Esophagus (tissue), 2 donors: Measurements from ENCODE around the gene TSPAN15. TPM values are rescaled to one million over a fixed set of nuclear protein-coding genes. Genes with fewer than 3 reads are reported as not detected.
"Not testable (repeated sequence)": the region's sequence is repeated elsewhere in the genome, so short reads cannot be mapped to it uniquely, and the experiment has no call there.

Experiments used
- H3K27ac ChIP-seq, 2 donors: one replicate each; pipeline ENCODE4 v1.5.1; 2013; ENCODE audit warnings: low read depth in 2 of 2, mild to moderate bottlenecking in 2 of 2, inconsistent platforms in 1 of 2, low read length in 1 of 2, moderate library complexity in 1 of 2
- H3K27me3 ChIP-seq, 2 donors: one replicate each; pipeline ENCODE4 v1.6.1; 2013; ENCODE audit warnings: low read length in 2 of 2, control low read depth in 1 of 2, mild to moderate bottlenecking in 1 of 2; ENCODE audit not compliant: insufficient read depth in 2 of 2, control insufficient read depth in 1 of 2
- H3K36me3 ChIP-seq, 2 donors: one replicate each; pipeline ENCODE4 v1.6.1; 2013; ENCODE audit warnings: low read length in 1 of 2; ENCODE audit not compliant: control insufficient read depth in 2 of 2, insufficient read depth in 2 of 2
- H3K4me1 ChIP-seq, 2 donors: one replicate each; pipeline ENCODE4 v1.6.1; 2013; ENCODE audit warnings: low read length in 1 of 2; ENCODE audit not compliant: control insufficient read depth in 2 of 2, insufficient read depth in 2 of 2
- H3K4me3 ChIP-seq, 2 donors: one replicate each; pipeline ENCODE4 v1.5.1; 2013; ENCODE audit warnings: low read length in 2 of 2, mild to moderate bottlenecking in 2 of 2, low read depth in 1 of 2, moderate library complexity in 1 of 2
- H3K9me3 ChIP-seq, 2 donors: one replicate each; pipeline ENCODE4 v1.6.1; 2013; ENCODE audit warnings: mild to moderate bottlenecking in 2 of 2, low read depth in 1 of 2, low read length in 1 of 2, moderate library complexity in 1 of 2; ENCODE audit not compliant: control insufficient read depth in 2 of 2, insufficient read depth in 1 of 2
- WGBS, 2 donors: extraction: QIAGEN DNeasy Blood & Tissue Kit; methylation state at CpG; one replicate each; pipeline ENCODE4 v1.1.7; 2013; 5-methylcytosine and 5-hydroxymethylcytosine counted together
- polyA plus RNA-seq, 2 donors: library from polyadenylated mRNA; stranded (reverse); fragments of 200-250 nt; gene quantifications; one replicate each; pipeline ENCODE4 v1.2.3, GENCODE V29; 2013
- donor health status: healthy with polysubstance abuse.
- donor health status: Bipolar disorder and iron deficiency.

The TSPAN15 gene
- polyA plus RNA-seq, 2 donors, result 8.0 to 23.8 TPM

DNA sequence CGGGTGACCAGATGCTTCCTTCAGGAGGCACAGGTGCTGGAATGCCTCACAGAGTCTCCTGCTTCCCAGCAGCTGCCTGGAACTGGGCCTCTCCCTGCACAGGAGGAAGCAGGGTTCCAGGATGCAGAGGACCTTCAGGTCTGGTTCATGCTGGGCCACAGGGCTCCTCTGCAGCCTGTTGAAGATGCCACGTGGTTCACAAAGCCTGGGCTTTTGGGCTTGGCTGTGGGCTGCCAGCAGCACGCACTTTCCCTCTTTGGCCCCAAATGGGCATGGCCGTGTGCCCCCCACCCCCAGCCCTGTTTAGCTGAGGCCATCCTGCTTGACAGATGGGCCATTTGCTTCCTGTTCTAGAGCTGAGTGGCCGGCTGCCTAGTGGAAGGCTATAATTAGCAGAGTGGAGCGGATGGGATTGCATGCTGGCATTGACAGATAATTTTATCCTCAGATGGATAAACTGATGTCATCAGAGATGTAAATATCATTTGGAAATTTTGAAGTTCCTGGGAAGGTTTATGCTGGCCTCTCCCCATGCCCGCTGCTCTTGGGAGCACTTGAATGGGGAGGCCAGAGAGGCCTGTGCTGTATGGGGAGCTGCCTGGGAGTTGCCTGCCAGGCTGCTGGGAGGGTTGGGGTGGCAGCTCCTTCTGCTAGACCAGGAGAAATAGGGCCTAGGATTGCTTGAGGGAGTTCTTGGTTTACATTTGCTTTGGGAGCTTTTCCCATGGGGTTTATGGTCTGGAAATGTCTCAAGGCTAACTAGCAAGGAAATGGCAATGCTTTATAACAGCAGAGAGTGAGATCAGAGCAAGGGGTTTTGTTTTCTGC lies 28.2 kb downstream of the TSPAN15 start:
- peaks cover 0 to 2% of the 10 kb centered on the region in 2 donors for H3K36me3 ChIP-seq
- H3K4me1 ChIP-seq, result peaks cover 6 to 11% of the 10 kb centered on the region in 2 donors
- peak overlapping the region; percentile 69 to 73 for H3K27ac ChIP-seq
- no peaks in the 10 kb centered on the region for H3K27me3 ChIP-seq
- no peak overlapping the region for H3K4me3 ChIP-seq
- 43 to 53% methylated on average over 7 of the region's 7 CpGs for WGBS, 2 donors
- H3K9me3 ChIP-seq, result no peaks in the 10 kb centered on the region

DNA sequence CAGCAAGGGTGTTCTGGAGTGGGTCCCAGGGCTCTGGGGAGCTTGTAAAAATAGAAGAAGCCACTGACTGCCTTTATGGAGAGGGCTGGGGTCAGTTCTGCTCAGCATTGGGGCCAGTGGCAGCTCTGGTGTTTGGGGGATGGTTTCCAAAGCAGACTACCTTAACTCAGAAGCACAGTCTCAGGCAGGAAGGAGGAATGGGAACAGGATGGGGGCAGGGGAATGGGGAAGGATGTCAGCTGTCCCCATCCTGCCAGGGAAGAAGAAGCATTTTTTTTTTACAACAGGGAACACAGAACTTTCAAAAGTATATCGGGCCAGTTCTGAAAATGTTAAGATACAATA lies 28.8 kb downstream of the TSPAN15 start:
- no peaks in the 10 kb centered on the region for H3K9me3 ChIP-seq
- H3K4me1 ChIP-seq, result peaks cover 2 to 5% of the 10 kb centered on the region in 2 donors
- H3K27ac ChIP-seq, result peak overlapping the region; percentile 69 to 73
- no peaks in the 10 kb centered on the region for H3K27me3 ChIP-seq
- 65 to 71% methylated on average over 1 of the region's 1 CpG for WGBS, 2 donors
- H3K36me3 ChIP-seq, result peaks cover 0 to 8% of the 10 kb centered on the region in 2 donors
- no peak overlapping the region for H3K4me3 ChIP-seq

DNA sequence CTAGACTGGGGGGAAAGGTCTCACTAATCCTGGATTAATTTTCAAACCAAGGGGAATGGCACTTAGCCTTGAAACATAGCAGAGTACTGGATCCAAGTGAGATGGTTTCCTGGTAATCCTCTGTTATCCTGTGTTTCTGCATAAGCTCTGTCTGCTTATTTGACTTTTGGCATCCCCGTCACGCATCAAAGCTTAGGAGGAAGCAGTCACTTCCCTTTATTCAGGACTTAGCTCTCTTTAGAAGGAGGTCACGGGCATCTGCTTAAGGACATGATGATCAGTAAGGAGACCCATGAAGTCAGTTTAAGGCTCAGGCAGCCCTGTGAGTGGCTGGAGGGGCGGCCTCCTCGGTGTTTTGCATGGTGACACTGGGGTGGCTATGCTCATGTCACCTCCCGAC lies 30.0 kb downstream of the TSPAN15 start:
- Histone ChIP-seq H3K9me3 (no peaks in the 10 kb centered on the region), H3K36me3 (peaks cover 0 to 11% of the 10 kb centered on the region in 2 donors), H3K27ac (peak overlapping the region; percentile 47 to 73), H3K4me1 (peaks cover 2% of the 10 kb centered on the region in 2 donors), H3K27me3 (no peaks in the 10 kb centered on the region), H3K4me3 (no peak overlapping the region)
- WGBS, 2 donors, result 68 to 79% methylated on average over 6 of the region's 6 CpGs

DNA sequence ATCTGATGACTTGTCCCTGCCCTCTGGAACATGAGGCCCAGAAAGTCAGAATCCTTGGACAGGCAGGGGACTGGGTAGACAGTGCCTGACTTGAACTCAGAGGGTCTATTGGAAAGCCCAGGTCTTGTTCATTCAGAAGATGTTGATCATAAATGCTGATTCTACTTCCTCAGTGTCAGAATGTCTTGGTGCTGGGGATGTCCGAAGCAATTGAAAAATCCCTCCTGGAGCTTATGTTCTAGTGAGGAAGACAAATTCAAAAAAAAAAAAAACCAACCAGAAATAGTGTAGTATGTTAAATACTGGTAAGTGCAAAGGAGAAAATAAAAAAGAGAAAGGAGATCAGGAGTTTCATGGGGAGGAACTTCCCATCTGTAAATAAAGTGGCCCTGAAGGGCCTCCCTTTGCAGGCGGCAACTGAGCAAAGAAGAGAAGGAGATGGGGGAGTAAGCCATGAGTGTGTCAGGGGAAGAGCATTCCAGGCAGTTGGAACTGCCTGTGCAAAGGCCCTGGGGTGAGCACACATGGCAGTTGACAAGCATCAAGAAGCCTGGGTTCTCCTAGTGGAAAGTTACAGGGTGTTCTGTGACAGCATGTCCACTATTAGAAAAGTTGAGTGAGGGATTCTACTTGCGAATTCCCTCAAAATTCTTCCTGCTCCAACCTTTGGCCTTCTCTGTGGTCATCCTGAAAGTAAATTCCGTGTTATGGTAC lies 30.7 kb downstream of the TSPAN15 start:
- 89 to 92% methylated on average over 4 of the region's 4 CpGs for WGBS, 2 donors
- H3K4me3 ChIP-seq, result no peak overlapping the region
- H3K27ac ChIP-seq, result peak overlapping the region; percentile 47 to 73
- H3K9me3 ChIP-seq, result no peaks in the 10 kb centered on the region
- peaks cover 2 to 7% of the 10 kb centered on the region in 2 donors for H3K4me1 ChIP-seq
- H3K27me3 ChIP-seq, result no peaks in the 10 kb centered on the region
- peaks cover 0 to 12% of the 10 kb centered on the region in 2 donors for H3K36me3 ChIP-seq

DNA sequence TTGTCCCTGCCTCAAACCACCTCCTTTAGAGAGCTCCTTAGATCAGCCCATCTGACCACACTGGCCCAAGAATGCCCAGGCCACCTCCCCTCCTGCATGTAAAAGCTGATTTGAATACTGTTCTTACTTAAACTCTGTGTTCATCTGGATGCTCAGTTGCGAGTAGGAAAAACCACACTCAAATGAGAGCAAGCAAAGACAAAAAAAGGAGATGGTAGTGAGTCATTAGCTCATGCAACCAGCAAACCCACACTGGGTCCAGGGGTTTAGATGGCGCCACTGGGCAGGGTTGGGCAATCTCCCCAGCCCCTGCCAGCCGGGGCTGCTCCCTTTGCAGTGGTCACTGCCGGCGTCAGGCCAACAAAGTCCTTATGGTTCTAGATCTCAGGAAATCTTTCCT lies 32.7 kb downstream of the TSPAN15 start:
- Histone ChIP-seq H3K27ac (peak overlapping the region in 1 of 2 donors; percentile 72), H3K4me1 (peaks cover 2 to 9% of the 10 kb centered on the region in 2 donors), H3K9me3 (no peaks in the 10 kb centered on the region), H3K36me3 (peaks cover 0 to 12% of the 10 kb centered on the region in 2 donors), H3K27me3 (no peaks in the 10 kb centered on the region), H3K4me3 (no peak overlapping the region)
- WGBS, 2 donors, result 83 to 88% methylated on average over 5 of the region's 5 CpGs

DNA sequence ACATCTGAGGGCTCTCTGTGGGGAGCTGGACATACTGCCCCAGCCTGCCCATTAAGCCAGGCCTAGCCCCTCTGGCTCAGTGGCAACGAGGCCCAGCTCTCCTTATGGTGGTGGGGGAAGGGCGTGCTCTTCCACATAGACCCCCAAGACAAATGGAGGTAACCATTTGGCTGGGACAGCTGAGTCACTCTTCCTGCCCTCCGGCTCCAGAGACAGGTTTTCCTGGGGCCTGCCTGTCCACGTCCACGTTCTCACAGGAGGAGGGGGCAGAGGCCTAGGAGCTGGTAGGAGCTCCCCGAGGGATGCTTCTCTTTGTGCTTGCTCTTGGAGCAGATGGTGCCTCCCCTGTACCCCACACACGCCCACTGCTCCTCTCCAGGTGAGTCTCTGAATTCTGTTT lies 33.5 kb downstream of the TSPAN15 start:
- peaks cover 0 to 12% of the 10 kb centered on the region in 2 donors for H3K36me3 ChIP-seq
- no peak overlapping the region for H3K4me3 ChIP-seq
- H3K9me3 ChIP-seq, result peaks cover 0 to 3% of the 10 kb centered on the region in 2 donors
- H3K27me3 ChIP-seq, result no peaks in the 10 kb centered on the region
- H3K4me1 ChIP-seq, result peaks cover 2 to 9% of the 10 kb centered on the region in 2 donors
- H3K27ac ChIP-seq, result peak overlapping the region in 1 of 2 donors; percentile 58
- WGBS, 2 donors, result 80 to 85% methylated on average over 7 of the region's 7 CpGs

DNA sequence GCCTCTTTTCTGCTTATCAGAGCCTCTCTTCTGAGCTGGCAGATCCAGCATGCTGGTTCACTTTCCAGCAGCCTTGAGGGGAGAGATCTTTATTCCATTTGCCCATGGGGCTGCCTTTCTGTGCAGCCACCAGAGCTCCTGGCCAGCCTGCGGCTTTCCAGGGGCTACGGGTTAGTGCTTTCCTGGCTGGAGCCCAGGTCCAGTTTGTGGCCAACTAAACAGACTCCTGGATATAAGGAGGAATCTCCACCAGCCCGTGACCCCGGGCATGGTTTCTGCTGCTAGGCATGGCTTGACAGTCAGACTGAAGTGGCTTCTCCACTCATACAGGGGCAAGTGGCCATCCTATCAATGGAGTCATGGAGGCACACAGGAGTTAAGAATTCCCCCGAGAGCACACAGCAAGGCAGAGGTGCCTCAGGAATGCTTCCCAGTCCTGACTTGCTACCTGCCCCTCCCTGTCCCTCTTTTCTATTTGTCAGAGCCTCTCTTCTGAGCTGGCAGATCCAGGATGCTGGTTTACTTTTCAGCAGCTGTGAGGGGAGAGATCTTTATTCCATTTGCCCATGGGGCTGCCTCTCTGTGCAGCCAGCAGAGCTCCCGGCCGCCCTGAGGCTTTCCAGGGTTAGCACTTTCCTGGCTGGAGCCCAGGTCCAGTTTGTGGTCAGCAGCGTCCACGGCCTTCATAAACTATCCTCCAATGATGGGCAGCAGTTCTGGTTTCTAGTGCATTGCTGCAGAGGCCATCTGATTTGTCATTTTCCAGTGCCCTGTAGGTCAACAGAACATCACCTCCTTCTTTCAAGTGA lies 35.9 kb downstream of the TSPAN15 start:
- peaks cover 0 to 4% of the 10 kb centered on the region in 2 donors for H3K9me3 ChIP-seq
- no peak overlapping the region for H3K4me3 ChIP-seq
- H3K36me3 ChIP-seq, result peaks cover 0 to 12% of the 10 kb centered on the region in 2 donors
- no peaks in the 10 kb centered on the region for H3K27me3 ChIP-seq
- peaks cover 2 to 7% of the 10 kb centered on the region in 2 donors for H3K4me1 ChIP-seq
- peak overlapping the region in 1 of 2 donors; percentile 59 for H3K27ac ChIP-seq
- 31 to 53% methylated on average over 9 of the region's 9 CpGs for WGBS, 2 donors

DNA sequence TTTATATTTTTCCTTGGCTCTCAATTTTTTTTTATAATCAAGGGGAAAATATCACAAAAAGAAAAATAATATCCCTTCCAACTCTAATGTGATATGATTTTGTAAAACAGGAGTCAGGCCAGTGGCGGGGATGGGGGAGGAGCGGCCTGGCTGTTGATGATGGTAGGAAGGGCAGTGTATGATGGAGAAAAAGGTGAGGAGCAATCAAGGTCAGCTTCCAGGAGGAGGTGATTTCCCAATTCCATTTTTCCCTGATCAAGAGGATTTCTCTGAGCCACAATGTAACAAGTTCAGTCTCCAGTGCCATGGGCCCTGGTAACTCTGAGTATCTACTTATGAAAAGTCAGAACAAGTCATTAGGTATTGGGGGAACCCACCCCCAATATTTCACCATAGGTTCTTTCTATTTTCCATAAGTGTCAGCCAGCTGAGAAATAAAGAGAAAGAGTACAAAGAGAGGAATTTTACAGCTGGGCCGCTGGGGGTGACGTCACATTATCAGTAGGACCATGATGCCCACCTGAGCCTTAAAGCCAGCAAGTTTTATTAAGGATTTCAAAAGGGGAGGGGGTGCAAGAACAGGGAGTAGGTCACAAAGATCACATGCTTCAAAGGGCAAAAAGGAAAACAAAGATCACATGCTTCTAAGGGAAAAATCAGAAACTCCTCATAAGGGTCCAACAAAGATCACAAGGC lies 37.0 kb downstream of the TSPAN15 start:
- peaks cover 2 to 14% of the 10 kb centered on the region in 2 donors for H3K4me1 ChIP-seq
- H3K4me3 ChIP-seq, H3K27me3 ChIP-seq, H3K9me3 ChIP-seq, H3K27ac ChIP-seq: not testable (repeated sequence)
- peaks cover 0 to 12% of the 10 kb centered on the region in 2 donors for H3K36me3 ChIP-seq
- 94 to 98% methylated on average over 4 of the region's 4 CpGs for WGBS, 2 donors

DNA sequence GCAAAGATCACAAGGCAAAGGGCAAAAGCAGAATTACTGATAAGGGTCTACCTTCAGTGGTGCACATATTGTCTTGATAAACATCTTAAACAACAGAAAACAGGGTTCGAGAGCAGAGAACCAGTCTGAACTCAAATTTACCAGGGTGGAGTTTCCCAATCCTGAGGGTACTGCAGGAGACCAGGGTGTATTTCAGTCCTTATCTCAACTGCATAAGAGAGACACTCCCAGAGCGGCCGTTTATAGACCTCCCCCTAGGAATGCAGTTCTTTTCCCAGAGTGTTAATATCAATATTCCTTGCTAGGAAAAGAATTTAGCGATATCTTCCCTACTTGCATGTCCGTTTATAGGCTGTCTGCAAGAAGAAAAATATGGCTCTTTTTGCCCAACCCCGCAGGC lies 37.6 kb downstream of the TSPAN15 start:
- H3K27ac ChIP-seq, H3K4me3 ChIP-seq, H3K9me3 ChIP-seq, H3K27me3 ChIP-seq: not testable (repeated sequence)
- H3K36me3 ChIP-seq, result peaks cover 0 to 12% of the 10 kb centered on the region in 2 donors
- H3K4me1 ChIP-seq, result peaks cover 2 to 14% of the 10 kb centered on the region in 2 donors
- 76 to 88% methylated on average over 6 of the region's 6 CpGs for WGBS, 2 donors
